ENCODE results near the gene MAGI3.

DNA sequence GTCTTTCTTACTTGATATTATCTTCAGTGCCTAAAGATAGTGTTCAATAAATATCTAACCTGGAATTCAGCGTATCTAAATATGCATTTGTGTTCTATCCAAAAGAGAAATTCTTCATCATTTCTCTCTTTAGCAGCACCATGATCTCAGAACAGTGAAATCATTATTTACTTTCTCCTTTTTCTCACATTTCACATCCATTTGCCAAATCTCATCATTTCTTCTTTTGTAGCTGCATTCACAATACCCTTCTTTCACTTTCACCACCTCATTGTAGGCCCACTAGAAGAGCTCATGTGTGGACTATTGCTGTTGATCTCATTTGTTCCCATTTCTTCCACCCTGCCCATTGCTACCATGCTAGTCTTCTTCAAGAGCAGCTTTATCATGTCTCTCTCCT lies 191.0 kb downstream of the MAGI3 start:
- TF ChIP-seq POLR2A (IDR thresholded peaks at IDR 0.05; ENCODE audit: extremely low read depth, insufficient read length) (no peak), CTCF (IDR thresholded peaks at IDR 0.05; ENCODE audit: low read depth, low read length) (no peak), MAX (IDR thresholded peaks at IDR 0.05; ENCODE audit: low read depth, low read length) (no peak), MYC (IDR thresholded peaks at IDR 0.05; ENCODE audit: low read depth, low read length) (no peak)
